Mesenteric fat pad (tissue), 1 donor: ENCODE data around the gene PDIA5. TPM values are rescaled to one million over a fixed set of nuclear protein-coding genes. Genes with fewer than 3 reads are reported as not detected.

Source experiments
- DNase-seq: peaks from one replicate; pipeline ENCODE4 v3.0.0-alpha.2; 2020; ENCODE audit warnings: low spot score
- microRNA-seq: library from miRNA; unstranded; fragments of <30 nt; microRNA quantifications from one replicate; pipeline ENCODE4 v1.2.0, GENCODE V29; 2020; ENCODE audit warnings: borderline number of aligned reads
- total RNA-seq: library from RNA; stranded (reverse); fragmentation: NEBNext Ultra II Directional; extraction: Animal tissue kit (Norgen Biotek cat#: 25700); gene quantifications from one replicate; pipeline ENCODE4 v1.2.1, GENCODE V29; 2021
- donor health status: DM: yes; HTN: yes; CAD: no.

Gene PDIA5
- total RNA-seq, 1 donor from 2014 or later: 17.4 TPM

GRCh38 chr3:123161167-123161566 lies 94.3 kb downstream of the PDIA5 start:
- no peak for DNase-seq

GRCh38 chr3:123163141-123163540 lies 96.3 kb downstream of the PDIA5 start:
- no peak for DNase-seq

GRCh38 chr3:123165163-123165562 lies 98.3 kb downstream of the PDIA5 start:
- DNase-seq: no peak

GRCh38 chr3:123167686-123168085 lies 100.9 kb downstream of the PDIA5 start:
- no peak for DNase-seq

- no peak for DNase-seq
These were observed 101.3 kb downstream of the PDIA5 start for GRCh38 chr3:123168122-123168521.

GRCh38 chr3:123168605-123169004 lies 101.8 kb downstream of the PDIA5 start:
- no peak for DNase-seq

- DNase-seq: no peak
These were observed 102.7 kb downstream of the PDIA5 start for GRCh38 chr3:123169492-123169929.

- DNase-seq: no peak
These were observed 103.1 kb downstream of the PDIA5 start for GRCh38 chr3:123169930-123170329.

GRCh38 chr3:123180791-123181190 lies 114.0 kb downstream of the PDIA5 start:
- DNase-seq: no peak

- DNase-seq: no peak
These were observed 119.9 kb downstream of the PDIA5 start for GRCh38 chr3:123186695-123187094.

- DNase-seq: no peak
These were observed 121.2 kb downstream of the PDIA5 start for GRCh38 chr3:123188058-123188457.

GRCh38 chr3:123193448-123194101 lies 126.8 kb downstream of the PDIA5 start:
- DNase-seq: no peak

- no peak for DNase-seq
These were observed 127.7 kb downstream of the PDIA5 start for GRCh38 chr3:123194552-123194951.

- DNase-seq: no peak
These were observed 131.5 kb downstream of the PDIA5 start for GRCh38 chr3:123198372-123198771.

GRCh38 chr3:123201223-123201556 lies 134.4 kb downstream of the PDIA5 start:
- DNase-seq: no peak

GRCh38 chr3:123201557-123202427 lies 135.0 kb downstream of the PDIA5 start, which contains the start of gene SEC22A:
SEC22A (plus strand) TSS chr3:123201943; CDS start chr3:123209218, 7,275 bp downstream.
- DNase-seq: peak; percentile 97

- no peak for DNase-seq
These were observed 135.6 kb downstream of the PDIA5 start for GRCh38 chr3:123202451-123202850.

Small RNAs within 50 kb of the gene (microRNA-seq; reads per million reads assigned to microRNA genes)
- not detected for gene MIR7110

Other genes with a start within 250 kb of the PDIA5 start
- gene SEMA5B, start 39.3 kb upstream of the PDIA5 start, total RNA-seq: not detected
- 11.4 TPM for gene SEC22A, start 134.9 kb downstream of the PDIA5 start, total RNA-seq